PC-3 (cell line): ENCODE measurements around the gene USP21.

Experiments
- CTCF ChIP-seq: fragments of 300-600 bp; sonication (generic); conservative IDR thresholded peaks from 2 replicates; pipeline ENCODE4 v1.5.1; 2017; ENCODE audit warnings: antibody characterized with exemption, low read depth, mild to moderate bottlenecking, low read length
- EZH2 ChIP-seq: fragments of 300-600 bp; sonication (generic); IDR thresholded peaks from one replicate; pipeline ENCODE4 v1.6.1; 2017; ENCODE audit warnings: antibody characterized with exemption, mild to moderate bottlenecking, low read length; ENCODE audit not compliant: unreplicated experiment
- EZH2phosphoT487 ChIP-seq: fragments of 300-600 bp; sonication (generic); IDR thresholded peaks from 2 replicates; pipeline ENCODE4 v1.6.1; 2018; ENCODE audit warnings: mild to moderate bottlenecking, antibody characterized with exemption, low read length, borderline replicate concordance

- TF ChIP-seq CTCF (no peak), EZH2 (no peak), EZH2phosphoT487 (no peak)
Observed at GRCh38 chr1:161196521-161197451, 37.5 kb downstream of the USP21 start.
